H1 (cell line): Measurements from ENCODE around the gene CNOT6. TPM values are rescaled to one million over a fixed set of nuclear protein-coding genes. Genes with fewer than 3 reads are reported as not detected.

Source experiments
- CTCF ChIA-PET: fragments of 300-600 bp; sonication (Branson Sonifier 250); formaldehyde crosslinking; loops from one replicate; lab custom pipeline; 2021; ENCODE audit not compliant: partially characterized antibody; lab: Charles Lee
- POLR2A ChIA-PET: fragments of 300-600 bp; sonication (Branson Sonifier 250); formaldehyde crosslinking; loops from one replicate; lab custom pipeline; 2021; ENCODE audit warnings: inconsistent platforms; ENCODE audit not compliant: partially characterized antibody; lab: Charles Lee
- DNase-seq, 2 experiments: peaks; one replicate each; pipeline versions ENCODE4 v3.0.0 to v3.0.0-alpha.2; 2010 to 2022; ENCODE audit warnings: low spot score in 2 of 2, low read depth in 1 of 2, mixed read lengths in 1 of 2
- FAIRE-seq: peaks from 2 replicates; lab custom pipeline; 2011; peaks lifted over from hg19 to GRCh38; lab: Jason Lieb, UNC
- H2AFZ ChIP-seq: 2 replicates; pipeline ENCODE4 v1.8.1; 2012; ENCODE audit warnings: low read length, inconsistent platforms
- H2AK5ac ChIP-seq: 2 replicates; pipeline ENCODE4 v1.6.1; 2013; ENCODE audit warnings: low read depth, low read length
- H2BK120ac ChIP-seq: replicated peaks from 2 replicates; pipeline ENCODE3; 2013; ENCODE audit warnings: low read depth, low read length, inconsistent platforms
- H2BK12ac ChIP-seq: 2 replicates; pipeline ENCODE4 v1.6.1; 2013; ENCODE audit warnings: low read depth, low read length
- H2BK15ac ChIP-seq: 2 replicates; pipeline ENCODE4 v1.6.1; 2013; ENCODE audit warnings: low read length
- H2BK20ac ChIP-seq: 2 replicates; pipeline ENCODE4 v1.6.1; 2013; ENCODE audit warnings: low read length
- H2BK5ac ChIP-seq: 2 replicates; pipeline ENCODE4 v1.6.1; 2013; ENCODE audit warnings: low read depth, low read length
- H3K14ac ChIP-seq: 2 replicates; pipeline ENCODE4 v1.6.1; 2013; ENCODE audit warnings: inconsistent platforms; ENCODE audit not compliant: insufficient read length
- H3K18ac ChIP-seq: 2 replicates; pipeline ENCODE4 v1.6.1; 2013; ENCODE audit warnings: low read length; ENCODE audit errors: extremely low read depth
- H3K23ac ChIP-seq: 2 replicates; pipeline ENCODE4 v1.6.1; 2013; ENCODE audit warnings: inconsistent platforms; ENCODE audit not compliant: insufficient read length
- H3K23me2 ChIP-seq: 2 replicates; pipeline ENCODE4 v1.6.1; 2013; ENCODE audit warnings: low read depth, low read length
- H3K27ac ChIP-seq: 2 replicates; pipeline ENCODE4 v1.6.1; 2011; ENCODE audit warnings: low read depth, low read length, inconsistent platforms
- H3K27me3 ChIP-seq, 4 experiments: replicated peaks in 1 of 4; 1 replicate in 1 of 4; 2 replicates in 3 of 4; pipeline versions ENCODE4 v1.6.1 to v1.8.1; 2011 to 2013; ENCODE audit warnings: low read length in 3 of 4, mild to moderate bottlenecking in 3 of 4, inconsistent platforms in 2 of 4, mixed read lengths in 2 of 4, moderate library complexity in 1 of 4; ENCODE audit not compliant: control insufficient read depth in 3 of 4, insufficient read depth in 3 of 4; ENCODE audit errors: extremely low read depth in 1 of 4
- H3K36me3 ChIP-seq, 4 experiments: 2 replicates each; pipeline versions ENCODE4 v1.6.1 to v1.8.1; 2011 to 2013; ENCODE audit warnings: mild to moderate bottlenecking in 4 of 4, low read length in 3 of 4, moderate library complexity in 2 of 4, control low read depth in 1 of 4, inconsistent platforms in 1 of 4; ENCODE audit not compliant: insufficient read depth in 4 of 4, control insufficient read depth in 2 of 4
- H3K4ac ChIP-seq: replicated peaks from 2 replicates; pipeline ENCODE3; 2013; ENCODE audit warnings: low read length, low read depth, mixed read lengths, inconsistent platforms; ENCODE audit not compliant: insufficient read length
- H3K4me1 ChIP-seq, 4 experiments: replicated peaks in 1 of 4; 1 replicate in 1 of 4; 2 replicates in 3 of 4; pipeline versions ENCODE4 v1.6.1 to v1.8.1; 2011 to 2013; ENCODE audit warnings: low read length in 3 of 4, inconsistent platforms in 2 of 4, mixed read lengths in 1 of 4; ENCODE audit not compliant: insufficient read depth in 4 of 4, control insufficient read depth in 3 of 4
- H3K4me2 ChIP-seq, 2 experiments: 2 replicates each; pipeline versions ENCODE4 v1.6.1 to v1.8.1; 2011 to 2013; ENCODE audit warnings: low read depth in 2 of 2, low read length in 2 of 2, control low read depth in 1 of 2, inconsistent platforms in 1 of 2, mild to moderate bottlenecking in 1 of 2; ENCODE audit not compliant: insufficient read depth in 1 of 2
- H3K4me3 ChIP-seq, 4 experiments: fragments of 200-600, 300-600 bp in 1 of 4; sonication (generic), shearing (Covaris generic), sonication (Bioruptor Twin) in 1 of 4; 2 replicates each; pipeline versions ENCODE4 v1.5.1 to v1.8.1; 2011 to 2016; ENCODE audit warnings: low read length in 4 of 4, low read depth in 3 of 4, control low read depth in 2 of 4, inconsistent platforms in 2 of 4, mild to moderate bottlenecking in 2 of 4, mixed read lengths in 1 of 4, moderate library complexity in 1 of 4; ENCODE audit not compliant: insufficient read depth in 2 of 4; ENCODE audit errors: extremely low read depth in 1 of 4
- H3K56ac ChIP-seq: replicated peaks from 2 replicates; pipeline ENCODE3; 2013; ENCODE audit warnings: low read depth, mild to moderate bottlenecking, mixed read lengths, low read length, inconsistent platforms; ENCODE audit not compliant: insufficient read length
- H3K79me1 ChIP-seq: 2 replicates; pipeline ENCODE4 v1.6.1; 2013; ENCODE audit warnings: low read depth, low read length, control low read depth
- H3K79me2 ChIP-seq, 2 experiments: 2 replicates each; pipeline versions ENCODE4 v1.6.1 to v1.8.1; 2012 to 2013; ENCODE audit warnings: low read length in 2 of 2, mild to moderate bottlenecking in 2 of 2, inconsistent platforms in 1 of 2; ENCODE audit not compliant: insufficient read depth in 2 of 2, control insufficient read depth in 1 of 2
- H3K9ac ChIP-seq, 4 experiments: replicated peaks in 1 of 4; 1 replicate in 1 of 4; 2 replicates in 3 of 4; pipeline versions ENCODE4 v1.6.1 to v1.8.1; 2011 to 2013; ENCODE audit warnings: low read depth in 3 of 4, low read length in 3 of 4, control low read depth in 2 of 4, mild to moderate bottlenecking in 2 of 4, moderate library complexity in 2 of 4, inconsistent platforms in 1 of 4; ENCODE audit errors: extremely low read depth in 1 of 4
- H3K9me3 ChIP-seq, 2 experiments: 2 replicates each; pipeline versions ENCODE4 v1.6.1 to v1.8.1; 2012 to 2013; ENCODE audit warnings: mild to moderate bottlenecking in 2 of 2, moderate library complexity in 2 of 2, control low read depth in 1 of 2, inconsistent platforms in 1 of 2, low read depth in 1 of 2, low read length in 1 of 2, mixed read lengths in 1 of 2; ENCODE audit not compliant: insufficient read depth in 2 of 2
- H4K20me1 ChIP-seq, 2 experiments: replicated peaks in 1 of 2; 2 replicates each; pipeline versions ENCODE3 to v1.8.1; 2011 to 2013; ENCODE audit warnings: inconsistent platforms in 2 of 2, low read length in 2 of 2, mild to moderate bottlenecking in 1 of 2; ENCODE audit not compliant: insufficient read depth in 2 of 2, control insufficient read depth in 1 of 2
- H4K5ac ChIP-seq: 2 replicates; pipeline ENCODE4 v1.6.1; 2013; ENCODE audit warnings: low read length, low read depth, mixed read lengths, inconsistent platforms; ENCODE audit not compliant: insufficient read length
- H4K8ac ChIP-seq: 2 replicates; pipeline ENCODE4 v1.8.0; 2013; ENCODE audit warnings: mild to moderate bottlenecking, moderate library complexity, low read length, inconsistent platforms; ENCODE audit not compliant: insufficient read depth; ENCODE audit errors: extremely low read depth
- H4K91ac ChIP-seq: replicated peaks from 2 replicates; pipeline ENCODE3; 2013; ENCODE audit warnings: low read length, mixed read lengths, inconsistent platforms; ENCODE audit not compliant: insufficient read length
- CBX8 ChIP-seq: fragments of 300-800, 300-1000 bp; sonication (generic); IDR thresholded peaks from 2 replicates; pipeline ENCODE4 v1.7.1; 2016; ENCODE audit warnings: low read depth, low read length, borderline replicate concordance
- CEBPB ChIP-seq: IDR thresholded peaks from 2 replicates; pipeline ENCODE4 v1.6.1; 2012; ENCODE audit warnings: low read depth, low read length
- CHD1 ChIP-seq: IDR thresholded peaks from 2 replicates; pipeline ENCODE4 v1.6.1; 2012; ENCODE audit warnings: low read depth, low read length, improper control_type of control experiment
- EGR1 ChIP-seq: IDR thresholded peaks from 2 replicates; pipeline ENCODE4 v1.6.1; 2011; ENCODE audit warnings: low read depth, low read length, borderline replicate concordance
- FOSL1 ChIP-seq: IDR thresholded peaks from 2 replicates; pipeline ENCODE4 v1.6.1; 2011; ENCODE audit warnings: mild to moderate bottlenecking, low read depth, low read length, moderate library complexity; ENCODE audit not compliant: insufficient read depth
- KDM4A ChIP-seq: IDR thresholded peaks from one replicate; pipeline ENCODE4 v1.7.1; 2012; ENCODE audit warnings: low read depth, mild to moderate bottlenecking, moderate library complexity, low read length, inconsistent platforms; ENCODE audit not compliant: severe bottlenecking
- RNF2 ChIP-seq: fragments of 200-900, 300-1000 bp; sonication (generic); IDR thresholded peaks from 2 replicates; pipeline ENCODE4 v1.7.1; 2016; ENCODE audit warnings: borderline replicate concordance, low read depth, mild to moderate bottlenecking, antibody characterized with exemption, low read length; ENCODE audit not compliant: poor library complexity, severe bottlenecking; ENCODE audit errors: missing control alignments
- SIX5 ChIP-seq: IDR thresholded peaks from 2 replicates; pipeline ENCODE4 v1.6.1; 2011; ENCODE audit warnings: mild to moderate bottlenecking, low read depth, low read length
- WGBS, 2 experiments: shearing (Covaris generic) in 1 of 2; methylation state at CpG; one replicate each; pipeline versions ENCODE4 v1.1.6 to v1.1.7; 2013 to 2015; ENCODE audit warnings: low lambda C conversion rate in 2 of 2, mixed read lengths in 2 of 2, inconsistent platforms in 1 of 2, low coverage in 1 of 2, missing lambda C conversion rate in 1 of 2; ENCODE audit not compliant: insufficient replicate concordance in 2 of 2, insufficient coverage in 1 of 2, insufficient read length in 1 of 2; ENCODE audit errors: extremely low coverage in 1 of 2, missing lambda C conversion rate in 1 of 2; 5-methylcytosine and 5-hydroxymethylcytosine counted together
- polyA plus RNA-seq, 7 experiments: library from polyadenylated mRNA; depleted of rRNA in 3 of 7; stranded (reverse) in 5 of 7; unstranded in 2 of 7; fragments of >200 nt in 5 of 7; fragments of 200-250 nt in 2 of 7; gene quantifications; 1 replicate in 5 of 7; 2 replicates in 1 of 7; 4 replicates in 1 of 7; pipeline versions ENCODE4 v1.2.1 to v1.2.3, GENCODE V29; 2011 to 2013; ENCODE audit warnings: missing spikeins in 2 of 7, mixed read lengths in 2 of 7
- total RNA-seq: library from RNA; stranded (reverse); fragmentation: NEBNext Ultra II Directional; extraction: Animal tissue kit (Norgen Biotek cat#: 25700); gene quantifications from 2 replicates; pipeline ENCODE4 v1.2.1, GENCODE V29; 2021
- TF ChIP-seq, protein P1 (sequence below): IDR thresholded peaks from 2 replicates; pipeline ENCODE4 v1.6.1; 2011; ENCODE audit warnings: low read length, improper control_type of control experiment

The CNOT6 gene
- total and polyA plus RNA-seq, 2 of the 8 experiments (the other 6 are each of a cell fraction or from before 2014, with no cell fraction given), result 10.7 to 45.4 TPM

GRCh38 chr5:180466316-180466715 is 27.9 kb upstream of the CNOT6 start:
- no peak overlapping the region; the same call in 1 of the 2 replicates for H2BK12ac ChIP-seq
- 91% methylated on average over 15 of the region's 15 CpGs; no CpG with 5 or more reads in 1 of the 2 experiments for WGBS, 2 experiments
- CTCF ChIA-PET, result interaction anchor here (0.8 to 8.9 kb wide), 6 partner anchors 14 to 270 kb away, joined by 3 to 88 read pairs (median 4); partner anchors contain the start of gene MAPK9
- H3K27me3 ChIP-seq, result no peaks in the 10 kb centered on the region
- DNase-seq (no peak), FAIRE-seq (no peak)
- no peak overlapping the region for H4K5ac ChIP-seq
- H3K4me1 ChIP-seq, result no peaks in the 10 kb centered on the region
- no peak overlapping the region for H2AFZ ChIP-seq
- H3K4ac ChIP-seq, result no peak overlapping the region
- H3K36me3 ChIP-seq, result no peaks in the 10 kb centered on the region
- H2BK20ac ChIP-seq, result no peak overlapping the region
- H3K9ac ChIP-seq, result no peak overlapping the region
- POLR2A ChIA-PET, result no interaction called here
- no peak overlapping the region for H3K18ac ChIP-seq
- no peak overlapping the region for H2BK5ac ChIP-seq
- H3K4me3 ChIP-seq, result no peak overlapping the region
- no peak overlapping the region for H4K8ac ChIP-seq
- H2BK120ac ChIP-seq, result no peak overlapping the region
- H3K23me2 ChIP-seq, result 0 out of 2 replicates have a peak, but pooled peaks cover 2% of the 10 kb centered on the region
- H2BK15ac ChIP-seq, result no peak overlapping the region
- H3K27ac ChIP-seq, result no peak overlapping the region
- no peak overlapping the region for H4K91ac ChIP-seq
- H3K56ac ChIP-seq, result no peak overlapping the region
- no peak overlapping the region for H3K14ac ChIP-seq
- peaks cover 5 to 13% of the 10 kb centered on the region in 2 experiments; a peak in 2 of 4 replicates for H3K9me3 ChIP-seq
- H3K79me1 ChIP-seq, result no peaks in the 10 kb centered on the region
- H3K23ac ChIP-seq, result no peak overlapping the region
- H3K79me2 ChIP-seq, result no peaks in the 10 kb centered on the region
- no peaks in the 10 kb centered on the region for H4K20me1 ChIP-seq
- H2AK5ac ChIP-seq, result no peak overlapping the region
- H3K4me2 ChIP-seq, result no peak overlapping the region
- no peak for TF ChIP-seq CHD1
- TF ChIP-seq, protein P1, sequence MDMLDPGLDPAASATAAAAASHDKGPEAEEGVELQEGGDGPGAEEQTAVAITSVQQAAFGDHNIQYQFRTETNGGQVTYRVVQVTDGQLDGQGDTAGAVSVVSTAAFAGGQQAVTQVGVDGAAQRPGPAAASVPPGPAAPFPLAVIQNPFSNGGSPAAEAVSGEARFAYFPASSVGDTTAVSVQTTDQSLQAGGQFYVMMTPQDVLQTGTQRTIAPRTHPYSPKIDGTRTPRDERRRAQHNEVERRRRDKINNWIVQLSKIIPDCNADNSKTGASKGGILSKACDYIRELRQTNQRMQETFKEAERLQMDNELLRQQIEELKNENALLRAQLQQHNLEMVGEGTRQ, result no peak
- no peak for TF ChIP-seq SIX5
- no peak for TF ChIP-seq FOSL1
- TF ChIP-seq RNF2, result no peak
- no peak for TF ChIP-seq EGR1
- no peak for TF ChIP-seq KDM4A
- TF ChIP-seq CEBPB, result no peak
- no peak for TF ChIP-seq CBX8
